Natural killer cell (primary cell): ENCODE measurements around the gene SERP2. TPM values are rescaled to one million over a fixed set of nuclear protein-coding genes. Genes with fewer than 3 reads are reported as not detected.

Experiments used
- ATAC-seq, 3 donors: fragments of 150-1000 bp in 2 of 3; fragments of 200-7000 bp in 1 of 3; cut with Tn5 transposase; 1 replicate in 1 of 3; 2 replicates in 2 of 3; pipeline ENCODE4 v1.10.0; 2021; ENCODE audit warnings: mild to moderate bottlenecking in 2 of 3, moderate library complexity in 2 of 3
- DNase-seq, 2 donors: peaks; one replicate each; pipeline versions ENCODE4 v3.0.0 to v3.0.0-alpha.2; 2013 to 2021; ENCODE audit warnings: mixed read lengths in 1 of 2
- H3K27ac ChIP-seq: one replicate; pipeline ENCODE4 v1.5.1; 2013; ENCODE audit warnings: mild to moderate bottlenecking, low read length
- H3K27me3 ChIP-seq: one replicate; pipeline ENCODE4 v1.6.1; 2013; ENCODE audit warnings: low read length; ENCODE audit not compliant: control insufficient read depth, insufficient read depth
- H3K36me3 ChIP-seq: one replicate; pipeline ENCODE4 v1.6.1; 2013; ENCODE audit warnings: low read length; ENCODE audit not compliant: control insufficient read depth, insufficient read depth
- H3K4me1 ChIP-seq: one replicate; pipeline ENCODE4 v1.6.1; 2013; ENCODE audit warnings: low read length; ENCODE audit not compliant: control insufficient read depth, insufficient read depth
- H3K4me3 ChIP-seq: one replicate; pipeline ENCODE4 v1.5.1; 2013; ENCODE audit warnings: low read length
- H3K9me3 ChIP-seq: one replicate; pipeline ENCODE4 v1.6.1; 2013; ENCODE audit warnings: low read length; ENCODE audit not compliant: control insufficient read depth, insufficient read depth
- H3K27ac Mint-ChIP-seq, 2 donors: one replicate each; pipeline ENCODE4 v1.8.0; 2022; ENCODE audit warnings: mild to moderate bottlenecking in 2 of 2, mixed read lengths in 2 of 2, moderate library complexity in 1 of 2
- H3K27me3 Mint-ChIP-seq, 2 donors: one replicate each; pipeline ENCODE4 v1.8.0; 2022; ENCODE audit warnings: low read depth in 2 of 2, mixed read lengths in 2 of 2
- H3K36me3 Mint-ChIP-seq: one replicate; pipeline ENCODE4 v1.8.0; 2022; ENCODE audit warnings: mixed read lengths
- H3K4me1 Mint-ChIP-seq, 2 donors: one replicate each; pipeline ENCODE4 v1.8.0; 2022; ENCODE audit warnings: mixed read lengths in 2 of 2
- H3K4me3 Mint-ChIP-seq: one replicate; pipeline ENCODE4 v1.8.0; 2022; ENCODE audit warnings: mild to moderate bottlenecking, moderate library complexity, mixed read lengths
- H3K9me3 Mint-ChIP-seq, 2 donors: one replicate each; pipeline ENCODE4 v1.8.0; 2022; ENCODE audit warnings: mixed read lengths in 2 of 2
- WGBS: methylation state at CpG from one replicate; pipeline ENCODE4 v1.1.7; 2013; ENCODE audit warnings: missing lambda C conversion rate; ENCODE audit not compliant: insufficient coverage; 5-methylcytosine and 5-hydroxymethylcytosine counted together
- intact Hi-C: fragments of 100-400 bp; cut with micrococcal nuclease; formaldehyde crosslinking; loops from one replicate; pipeline ENCODE4 v1.14.2; 2022
- total RNA-seq, 4 donors: library from RNA; stranded (reverse); fragments of 120-200 nt in 1 of 4; gene quantifications; one replicate each; pipeline versions ENCODE4 v1.2.3 to v1.2.4, GENCODE V29; 2013 to 2022
- TF ChIP-seq, protein P1 (sequence below): fragments of 200-600 bp; IDR thresholded peaks from one replicate; pipeline ENCODE4 v1.8.0; 2022; ENCODE audit warnings: antibody characterized with exemption

SERP2 gene
- total RNA-seq, 3 donors from 2014 or later (not counting 1 experiment from before 2014, with no cell fraction given) = 2.0 to 4.1 (median 3.2) TPM

- Mint-ChIP-seq H3K36me3 (no peaks in the 10 kb centered on the region), H3K9me3 (no peaks in the 10 kb centered on the region), H3K4me1 (peaks cover 17% of the 10 kb centered on the region in 2 donors), H3K27ac (peak overlapping the region in 1 of 2 donors; percentile 27), H3K4me3 (no peak overlapping the region), H3K27me3 (no peaks in the 10 kb centered on the region)
- Histone ChIP-seq H3K27me3 (no peaks in the 10 kb centered on the region), H3K27ac (no peak overlapping the region), H3K4me3 (no peak overlapping the region), H3K9me3 (peaks cover 2% of the 10 kb centered on the region), H3K36me3 (no peaks in the 10 kb centered on the region), H3K4me1 (peaks cover 14% of the 10 kb centered on the region)
- intact Hi-C loops = no loop called here
- WGBS = 98% methylated on average over 3 of the region's 4 CpGs
- ATAC-seq (no peak), DNase-seq (no peak)
- TF ChIP-seq, protein P1, sequence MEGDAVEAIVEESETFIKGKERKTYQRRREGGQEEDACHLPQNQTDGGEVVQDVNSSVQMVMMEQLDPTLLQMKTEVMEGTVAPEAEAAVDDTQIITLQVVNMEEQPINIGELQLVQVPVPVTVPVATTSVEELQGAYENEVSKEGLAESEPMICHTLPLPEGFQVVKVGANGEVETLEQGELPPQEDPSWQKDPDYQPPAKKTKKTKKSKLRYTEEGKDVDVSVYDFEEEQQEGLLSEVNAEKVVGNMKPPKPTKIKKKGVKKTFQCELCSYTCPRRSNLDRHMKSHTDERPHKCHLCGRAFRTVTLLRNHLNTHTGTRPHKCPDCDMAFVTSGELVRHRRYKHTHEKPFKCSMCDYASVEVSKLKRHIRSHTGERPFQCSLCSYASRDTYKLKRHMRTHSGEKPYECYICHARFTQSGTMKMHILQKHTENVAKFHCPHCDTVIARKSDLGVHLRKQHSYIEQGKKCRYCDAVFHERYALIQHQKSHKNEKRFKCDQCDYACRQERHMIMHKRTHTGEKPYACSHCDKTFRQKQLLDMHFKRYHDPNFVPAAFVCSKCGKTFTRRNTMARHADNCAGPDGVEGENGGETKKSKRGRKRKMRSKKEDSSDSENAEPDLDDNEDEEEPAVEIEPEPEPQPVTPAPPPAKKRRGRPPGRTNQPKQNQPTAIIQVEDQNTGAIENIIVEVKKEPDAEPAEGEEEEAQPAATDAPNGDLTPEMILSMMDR = no peak
Measured at GRCh38 chr13:44431150-44431549, 57.5 kb downstream of the SERP2 start.

DNA sequence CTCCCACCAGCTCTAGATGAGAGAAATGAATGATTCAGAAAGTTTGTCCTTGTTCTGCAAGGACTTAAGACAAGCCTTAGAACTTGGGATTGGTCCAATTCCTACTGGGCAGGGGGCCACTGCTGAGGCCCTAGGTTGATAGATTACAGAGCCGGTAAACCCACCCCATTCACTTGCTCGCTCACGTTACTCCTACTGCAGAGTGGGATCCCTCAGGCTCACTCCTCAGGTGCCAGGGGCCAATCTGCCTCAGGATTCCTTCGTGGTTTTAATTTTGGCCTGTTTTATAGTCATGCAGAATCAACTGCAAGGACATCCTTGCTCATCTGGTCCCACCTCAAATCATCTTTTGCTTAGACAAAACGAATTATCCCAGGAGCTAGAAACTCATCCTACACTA, 59.0 kb downstream of the SERP2 start:
- H3K36me3 ChIP-seq = no peaks in the 10 kb centered on the region
- TF ChIP-seq, protein P1 = no peak
- H3K9me3 ChIP-seq = no peaks in the 10 kb centered on the region
- H3K27ac ChIP-seq = no peak overlapping the region
- Mint-ChIP-seq H3K27ac (peak overlapping the region in 1 of 2 donors; percentile 94), H3K4me1 (peaks cover 29 to 32% of the 10 kb centered on the region in 2 donors), H3K27me3 (no peaks in the 10 kb centered on the region), H3K36me3 (no peaks in the 10 kb centered on the region), H3K4me3 (no peak overlapping the region), H3K9me3 (no peaks in the 10 kb centered on the region)
- ATAC-seq (no peak), DNase-seq (no peak)
- 95% methylated on average over 5 of the region's 5 CpGs for WGBS
- intact Hi-C loops = no loop called here
- no peaks in the 10 kb centered on the region for H3K27me3 ChIP-seq
- no peak overlapping the region for H3K4me3 ChIP-seq
- peaks cover 21% of the 10 kb centered on the region for H3K4me1 ChIP-seq

GRCh38 chr13:44433863-44434765, 60.5 kb downstream of the SERP2 start:
- H3K27me3 ChIP-seq = no peaks in the 10 kb centered on the region
- DNase-seq = peak in 1 of 2 donors; percentile 4
- Mint-ChIP-seq H3K9me3 (no peaks in the 10 kb centered on the region), H3K4me3 (peak overlapping the region; percentile 47), H3K27ac (peak overlapping the region; percentile 86 to 94), H3K36me3 (no peaks in the 10 kb centered on the region), H3K27me3 (no peaks in the 10 kb centered on the region), H3K4me1 (peaks cover 33 to 35% of the 10 kb centered on the region in 2 donors)
- no peak for ATAC-seq
- 97% methylated on average over 12 of the region's 15 CpGs for WGBS
- intact Hi-C loops = loop anchor here (2.0 kb wide), 1 partner anchor 321 kb away; no protein-coding TSS in a partner anchor
- H3K9me3 ChIP-seq = no peaks in the 10 kb centered on the region
- H3K27ac ChIP-seq = peak overlapping the region; percentile 58
- TF ChIP-seq, protein P1 = no peak
- no peak overlapping the region for H3K4me3 ChIP-seq
- no peaks in the 10 kb centered on the region for H3K36me3 ChIP-seq
- H3K4me1 ChIP-seq = peaks cover 21% of the 10 kb centered on the region
